HCEC 1CT (cell line): ENCODE results near the gene UBAC1.
"Not testable (repeated sequence)": the region's sequence is repeated elsewhere in the genome, so short reads cannot be mapped to it uniquely, and the experiment has no call there.

Experiments used
- DNase-seq: peaks from one replicate; pipeline ENCODE4 v3.0.0-alpha.2; 2017

Gene UBAC1

DNA sequence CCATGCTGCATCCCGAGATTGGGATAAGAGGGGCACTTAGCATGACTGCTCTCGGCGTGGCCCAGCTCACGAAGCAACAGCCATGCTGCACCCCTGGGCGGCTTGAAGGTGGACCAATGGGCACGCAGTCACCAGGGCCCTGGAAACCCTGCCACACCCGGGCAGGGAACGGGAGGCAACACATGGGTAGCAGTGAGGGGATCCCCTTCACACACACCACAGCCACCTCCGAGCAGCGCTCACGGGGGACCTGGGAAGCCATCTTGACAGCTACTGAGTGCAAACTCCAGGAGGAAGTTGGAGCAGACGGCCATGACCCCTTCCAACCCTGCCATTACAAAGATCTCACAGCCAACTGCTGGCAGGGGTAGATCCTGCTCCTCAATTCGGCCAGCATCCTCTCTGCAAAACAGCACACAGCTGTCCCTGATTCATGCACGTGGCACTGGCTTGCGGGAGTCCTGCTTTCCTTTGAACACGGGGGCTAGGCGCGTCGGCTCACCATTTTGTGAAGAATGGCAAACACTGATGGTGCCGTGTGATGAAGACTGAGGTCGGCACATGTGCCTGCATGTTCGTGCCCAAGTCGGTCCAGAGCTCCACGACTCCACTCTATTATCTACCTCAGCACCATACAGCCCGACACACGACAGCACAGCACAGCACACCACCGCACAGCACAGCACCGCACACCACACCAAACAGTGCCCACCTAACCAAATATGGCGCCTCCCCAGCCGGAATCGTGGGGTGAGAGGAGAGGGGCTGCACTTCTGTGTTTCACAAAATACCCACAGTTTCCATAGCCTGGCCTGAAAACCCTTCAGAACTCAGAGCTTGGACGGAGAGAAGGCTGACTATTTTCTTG, 5.0 kb downstream of the UBAC1 start:
- no peak for DNase-seq

- no peak for DNase-seq
These were observed 8.4 kb downstream of the UBAC1 start for GRCh38 chr9:135952664-135953206.

GRCh38 chr9:135951889-135952663, 9.1 kb downstream of the UBAC1 start:
- DNase-seq = no peak

GRCh38 chr9:135951310-135951709, 9.9 kb downstream of the UBAC1 start:
- DNase-seq = not testable (repeated sequence)

DNA sequence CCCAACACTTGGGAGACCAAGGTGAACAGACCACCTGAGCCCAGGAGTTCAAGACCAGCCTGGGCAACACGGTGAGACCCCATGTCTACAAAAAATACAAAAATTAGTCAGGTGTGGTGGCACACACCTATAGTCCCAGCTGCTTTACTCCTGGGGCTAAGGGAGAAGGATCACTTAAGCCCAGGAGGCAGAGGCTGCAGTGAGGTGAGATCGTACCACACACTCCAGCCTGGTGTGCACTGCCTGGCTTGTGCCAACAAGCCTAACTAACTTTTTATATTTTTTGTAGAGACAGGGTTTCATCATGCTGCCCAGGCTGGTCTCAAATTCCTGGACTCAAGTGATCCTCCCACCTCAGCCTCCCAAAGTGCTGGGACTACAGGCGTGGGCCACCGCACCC, 10.3 kb downstream of the UBAC1 start:
- not testable (repeated sequence) for DNase-seq

- DNase-seq = no peak
These were observed 11.0 kb downstream of the UBAC1 start for GRCh38 chr9:135950135-135950682.

DNA sequence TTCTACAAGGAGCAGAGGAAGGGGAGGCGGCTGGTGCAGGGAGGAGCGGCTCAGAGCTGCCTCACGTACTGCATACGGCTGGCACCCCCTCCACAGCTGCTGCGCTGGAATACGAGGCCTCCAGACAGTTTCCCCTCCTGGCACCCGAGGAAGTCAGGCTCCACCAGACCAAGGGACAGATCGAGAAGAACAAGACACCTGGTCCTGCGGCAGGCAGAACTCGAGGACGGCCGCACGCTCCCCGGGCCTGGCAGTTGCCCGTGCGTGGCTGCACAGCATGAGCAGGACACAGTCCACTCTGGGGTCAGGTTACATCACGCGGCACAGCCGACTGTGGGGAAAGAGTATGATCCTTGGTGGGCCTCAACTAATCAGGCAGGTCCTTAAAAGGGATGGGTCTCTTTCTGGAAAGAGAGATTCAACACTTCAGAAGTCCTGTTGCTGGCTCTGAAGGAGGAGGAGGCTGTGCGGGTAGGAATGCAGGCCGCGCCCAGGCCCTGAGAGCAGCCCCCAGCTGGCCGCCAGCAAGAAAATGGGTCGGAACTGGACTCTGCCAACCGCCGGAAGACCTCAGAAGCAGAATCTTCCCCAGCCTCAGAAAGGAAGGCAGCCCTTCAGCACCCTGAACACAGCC, 11.6 kb downstream of the UBAC1 start:
- DNase-seq = no peak

DNA sequence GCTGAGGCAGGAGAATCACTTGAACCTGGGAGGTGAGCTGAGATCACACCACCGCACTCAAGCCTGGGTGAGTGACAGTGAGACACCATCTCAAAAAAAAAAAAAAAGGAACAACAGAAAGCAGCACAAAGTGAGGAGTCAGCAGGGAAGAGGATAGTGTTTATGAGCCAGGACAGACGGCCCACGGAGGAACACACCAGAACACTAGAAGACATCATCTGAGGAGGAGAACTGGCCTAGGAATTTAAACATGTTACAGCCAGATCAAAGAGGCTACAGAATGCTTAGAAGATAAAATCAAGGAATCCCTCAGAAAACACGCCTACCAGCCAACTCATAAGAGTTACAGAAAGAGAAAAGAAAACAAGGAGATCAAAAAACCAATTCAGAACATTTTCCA, 12.2 kb downstream of the UBAC1 start:
- no peak for DNase-seq

GRCh38 chr9:135948446-135948845, 12.7 kb downstream of the UBAC1 start:
- DNase-seq = no peak

DNA sequence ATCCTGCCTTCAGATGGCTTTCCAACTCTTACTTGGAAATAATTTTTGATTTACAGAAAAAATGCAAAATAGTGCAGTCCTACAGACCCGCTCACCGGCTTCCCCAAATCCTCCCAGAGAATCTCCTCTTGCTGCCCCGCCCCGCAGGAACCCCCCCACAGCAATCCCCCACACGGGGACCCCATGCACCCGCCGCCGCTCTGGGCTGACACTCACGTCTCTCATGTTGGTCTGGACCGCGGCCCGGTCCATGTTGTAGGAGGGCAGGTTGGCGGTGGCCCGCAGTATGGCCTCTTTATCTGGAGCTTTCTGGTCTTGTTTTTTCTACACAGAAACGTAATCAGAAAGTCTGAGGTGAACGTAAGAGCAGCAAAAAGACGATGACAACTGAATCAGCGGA, 13.6 kb downstream of the UBAC1 start:
- no peak for DNase-seq

DNA sequence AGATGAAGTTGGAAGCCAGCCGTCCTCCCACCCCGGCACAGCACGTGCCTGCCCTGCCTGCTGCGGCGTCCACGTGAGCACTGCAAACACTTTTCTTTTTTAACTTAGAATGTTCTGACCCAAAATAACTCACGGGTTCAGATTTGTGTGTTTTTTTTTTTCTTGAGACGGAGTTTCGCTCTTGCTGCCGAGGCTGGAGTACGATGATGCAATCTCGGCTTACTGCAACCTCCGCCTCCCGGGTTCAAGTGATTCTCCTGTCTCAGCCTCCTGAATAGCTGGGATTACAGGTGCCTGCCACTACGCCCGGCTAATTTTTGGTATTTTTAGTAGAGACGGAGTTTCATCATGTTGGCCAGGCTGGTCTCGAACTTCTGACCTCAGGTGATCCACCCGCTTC, 14.1 kb downstream of the UBAC1 start:
- not testable (repeated sequence) for DNase-seq

DNA sequence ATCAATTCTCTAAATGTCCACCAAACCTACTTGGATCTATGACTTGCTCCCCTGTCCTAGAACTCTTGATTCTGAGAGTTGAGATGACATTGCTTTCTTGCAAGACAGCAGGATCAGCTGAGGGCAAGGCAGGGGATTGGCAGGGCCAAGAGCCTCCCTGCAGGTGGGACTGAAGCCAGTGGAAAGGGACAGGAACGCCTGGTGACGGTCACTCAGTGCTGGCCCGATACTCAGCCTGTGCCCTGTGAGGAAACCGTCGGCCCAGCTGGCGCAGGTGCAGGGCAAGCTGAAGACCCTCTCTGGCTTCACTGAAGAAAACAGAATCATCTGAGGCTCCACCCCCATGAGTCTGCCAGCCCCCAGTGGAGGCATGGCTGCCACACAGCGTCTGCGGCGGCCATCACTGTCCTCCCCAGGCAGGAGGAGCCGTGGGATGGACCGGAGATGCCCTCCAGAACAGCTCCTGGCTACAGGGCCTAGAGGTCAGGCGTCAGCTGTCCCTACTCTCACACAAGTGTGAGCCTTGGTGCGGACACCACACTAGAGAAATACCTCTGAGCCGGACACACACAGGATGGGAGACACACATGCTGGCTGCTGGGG, 14.7 kb downstream of the UBAC1 start:
- DNase-seq = no peak

GRCh38 chr9:135945969-135946368, 15.2 kb downstream of the UBAC1 start:
- no peak for DNase-seq

DNA sequence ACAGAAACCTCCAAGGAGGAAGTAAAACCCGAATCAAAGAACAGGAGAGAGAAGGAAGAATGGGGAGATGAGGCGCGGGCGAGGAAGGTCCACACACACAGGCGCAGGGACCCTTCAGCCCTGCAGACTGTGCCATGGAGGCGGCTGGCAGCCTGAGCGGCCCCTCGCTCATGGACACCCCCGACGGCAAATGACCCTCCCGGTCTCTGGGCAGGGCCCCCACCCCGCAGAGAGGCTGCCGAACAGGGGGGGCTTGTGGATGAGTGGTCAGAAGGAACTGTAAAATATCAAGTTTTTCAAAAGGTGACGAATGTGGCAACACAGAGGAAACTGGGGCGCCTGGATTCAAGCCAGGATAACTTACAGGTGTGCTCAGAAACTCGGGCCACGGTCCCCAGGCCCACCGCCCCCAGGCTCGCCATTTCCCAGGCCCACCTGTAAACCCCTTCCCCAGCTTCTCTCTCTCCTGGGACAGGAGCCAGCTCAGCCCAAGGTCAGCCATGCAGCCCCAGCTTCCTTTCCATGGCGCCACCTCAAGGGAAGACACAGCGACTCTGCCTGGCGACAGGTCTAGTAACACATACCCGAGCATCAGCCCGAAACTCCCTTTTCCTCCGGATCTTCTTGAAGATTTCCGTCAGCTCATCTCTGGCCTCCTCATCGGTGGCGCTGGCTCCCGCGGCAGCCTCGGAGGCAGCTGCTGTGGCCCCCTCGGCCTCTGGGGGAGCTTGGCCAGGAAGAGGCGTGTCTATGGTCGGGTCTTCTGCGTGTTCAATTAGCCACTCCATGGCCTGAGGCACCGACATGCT, 16.5 kb downstream of the UBAC1 start:
- no peak for DNase-seq

DNA sequence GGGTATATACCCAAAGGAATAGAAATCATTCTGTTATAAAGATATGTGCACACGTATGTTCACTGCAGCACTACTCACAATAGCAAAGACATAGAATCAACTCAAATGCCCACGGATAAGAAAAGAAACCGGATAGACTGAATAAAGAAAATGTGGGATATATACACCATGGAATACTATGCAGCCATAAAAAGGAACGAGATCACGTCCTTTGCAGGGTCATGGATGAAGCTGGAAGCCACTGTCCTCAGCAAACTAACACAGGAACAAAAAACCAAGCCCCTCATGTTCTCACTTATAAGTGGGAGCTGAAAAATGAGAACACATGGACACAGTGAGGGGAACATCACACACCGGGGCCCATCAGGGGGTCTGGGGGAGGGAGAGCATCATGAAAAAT, 17.6 kb downstream of the UBAC1 start:
- DNase-seq = not testable (repeated sequence)

- DNase-seq = no peak
These were observed 19.7 kb downstream of the UBAC1 start for GRCh38 chr9:135941288-135941995.

GRCh38 chr9:135939351-135940265, 21.6 kb downstream of the UBAC1 start:
- no peak for DNase-seq

GRCh38 chr9:135937521-135938489, 23.4 kb downstream of the UBAC1 start:
- DNase-seq = no peak

DNA sequence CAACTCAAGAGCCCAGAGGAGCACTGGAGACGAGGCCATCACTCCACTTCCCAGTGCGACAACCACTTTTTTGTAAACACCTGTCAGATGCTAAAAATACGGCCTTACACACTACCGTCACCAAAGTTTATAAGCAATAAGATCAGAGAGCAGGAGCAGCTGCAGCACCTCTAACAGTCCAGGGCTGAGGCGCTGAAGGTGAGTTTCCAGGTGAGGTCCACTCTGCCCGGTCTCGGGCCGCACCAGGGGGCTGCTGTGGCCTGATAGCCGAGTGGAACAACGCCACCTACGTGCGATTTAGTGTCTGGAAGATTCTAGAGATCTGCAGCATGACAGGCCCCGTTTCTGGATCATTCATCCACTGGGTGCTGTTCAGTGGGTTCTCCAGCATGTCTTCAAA, 28.1 kb downstream of the UBAC1 start:
- no peak for DNase-seq
